Nephron (organoid): ENCODE measurements around the gene SNRPB2.
A peak's percentile ranks its signal among the peaks of the same experiment; 100 is the strongest.

Experiments
- H3K27ac Mint-ChIP-seq, 3 experiments: 2 replicates each; pipeline ENCODE4 v1.8.0; 2020; ENCODE audit warnings: mixed read lengths in 3 of 3, mild to moderate bottlenecking in 2 of 3, moderate library complexity in 1 of 3
- H3K27me3 Mint-ChIP-seq: 2 replicates; pipeline ENCODE4 v1.8.0; 2021; ENCODE audit warnings: low read depth, mild to moderate bottlenecking, moderate library complexity, mixed read lengths
- H3K36me3 Mint-ChIP-seq: 2 replicates; pipeline ENCODE4 v1.8.0; 2020; ENCODE audit warnings: low read depth, mixed read lengths
- H3K4me1 Mint-ChIP-seq: 2 replicates; pipeline ENCODE4 v1.8.0; 2020; ENCODE audit warnings: mixed read lengths
- H3K4me3 Mint-ChIP-seq, 3 experiments: 2 replicates each; pipeline ENCODE4 v1.8.0; 2020; ENCODE audit warnings: mild to moderate bottlenecking in 3 of 3, mixed read lengths in 3 of 3, moderate library complexity in 2 of 3
- H3K9me3 Mint-ChIP-seq: 2 replicates; pipeline ENCODE4 v1.8.0; 2020; ENCODE audit warnings: mixed read lengths
- CTCF ChIP-seq, 3 experiments: fragments of 200-600 bp; sonication (generic); IDR thresholded peaks; one replicate each; pipeline ENCODE4 v1.5.0; 2021; ENCODE audit warnings: antibody characterized with exemption in 3 of 3; ENCODE audit not compliant: unreplicated experiment in 3 of 3

The SNRPB2 gene

GRCh38 chr20:16729565-16730460 is at the start of gene SNRPB2:
SNRPB2 (plus strand) TSS chr20:16730026; CDS start chr20:16731703, 1,677 bp downstream.
- peaks cover 15% of the 10 kb centered on the region for H3K27me3 Mint-ChIP-seq
- TF ChIP-seq CTCF (IDR thresholded peaks at IDR 0.05; ENCODE audit: unreplicated experiment in 3 of 3): no peak
- no peaks in the 10 kb centered on the region for H3K9me3 Mint-ChIP-seq
- peak within 1 kb of the TSS; percentile 97 to 99 (median 98) for H3K27ac Mint-ChIP-seq
- H3K4me3 Mint-ChIP-seq: peak within 1 kb of the TSS; percentile 99 to 100 (median 99)
- H3K4me1 Mint-ChIP-seq: peaks cover 20% of the 10 kb centered on the region
- peaks cover 33% of the 10 kb centered on the region for H3K36me3 Mint-ChIP-seq

GRCh38 chr20:16684416-16684815 is 45.4 kb upstream of the SNRPB2 start:
- peaks cover 4% of the 10 kb centered on the region for H3K27me3 Mint-ChIP-seq
- no peaks in the 10 kb centered on the region for H3K36me3 Mint-ChIP-seq
- no peaks in the 10 kb centered on the region for H3K9me3 Mint-ChIP-seq
- TF ChIP-seq CTCF (IDR thresholded peaks at IDR 0.05; ENCODE audit: unreplicated experiment in 3 of 3): no peak
- H3K4me1 Mint-ChIP-seq: peaks cover 28% of the 10 kb centered on the region
- H3K4me3 Mint-ChIP-seq: no peak overlapping the region
- no peak overlapping the region for H3K27ac Mint-ChIP-seq

- peaks cover 38% of the 10 kb centered on the region for H3K4me1 Mint-ChIP-seq
- no peaks in the 10 kb centered on the region for H3K9me3 Mint-ChIP-seq
- TF ChIP-seq CTCF (IDR thresholded peaks at IDR 0.05; ENCODE audit: unreplicated experiment in 3 of 3): no peak
- H3K27ac Mint-ChIP-seq: no peak overlapping the region
- H3K27me3 Mint-ChIP-seq: peaks cover 4% of the 10 kb centered on the region
- no peaks in the 10 kb centered on the region for H3K36me3 Mint-ChIP-seq
- no peak overlapping the region for H3K4me3 Mint-ChIP-seq
These were observed 39.9 kb upstream of the SNRPB2 start for GRCh38 chr20:16689906-16690305.

GRCh38 chr20:16691381-16691780 is 38.4 kb upstream of the SNRPB2 start:
- Mint-ChIP-seq H3K4me3 (no peak overlapping the region), H3K4me1 (peaks cover 41% of the 10 kb centered on the region), H3K9me3 (no peaks in the 10 kb centered on the region), H3K27me3 (no peaks in the 10 kb centered on the region), H3K36me3 (no peaks in the 10 kb centered on the region), H3K27ac (peak overlapping the region in 1 of 3 experiments; percentile 63)
- no peak for TF ChIP-seq CTCF (IDR thresholded peaks at IDR 0.05; ENCODE audit: unreplicated experiment in 3 of 3)

- Mint-ChIP-seq H3K27ac (peak overlapping the region in 2 of 3 experiments; percentile 43 to 63), H3K36me3 (no peaks in the 10 kb centered on the region), H3K4me1 (peaks cover 35% of the 10 kb centered on the region), H3K4me3 (no peak overlapping the region), H3K27me3 (no peaks in the 10 kb centered on the region), H3K9me3 (no peaks in the 10 kb centered on the region)
- TF ChIP-seq CTCF (IDR thresholded peaks at IDR 0.05; ENCODE audit: unreplicated experiment in 3 of 3): no peak
These were observed 37.8 kb upstream of the SNRPB2 start for GRCh38 chr20:16692009-16692408.

GRCh38 chr20:16692442-16692841 is 37.4 kb upstream of the SNRPB2 start:
- Mint-ChIP-seq H3K27me3 (no peaks in the 10 kb centered on the region), H3K4me1 (peaks cover 33% of the 10 kb centered on the region), H3K36me3 (no peaks in the 10 kb centered on the region), H3K4me3 (no peak overlapping the region), H3K27ac (peak overlapping the region in 1 of 3 experiments; percentile 63), H3K9me3 (no peaks in the 10 kb centered on the region)
- TF ChIP-seq CTCF (IDR thresholded peaks at IDR 0.05; ENCODE audit: unreplicated experiment in 3 of 3): no peak
